HepG2 (cell line): ENCODE results near the gene PSMB2. TPM values are rescaled to one million over a fixed set of nuclear protein-coding genes. Genes with fewer than 3 reads are reported as not detected.

ENCODE experiments used
- AGO2 ChIP-seq: fragments of 200-400 bp; formaldehyde crosslinking; optimal IDR thresholded peaks from 2 replicates; pipeline ENCODE3; 2017; ENCODE audit warnings: mild to moderate bottlenecking, low read depth, low read length, moderate library complexity
- BRCA1 ChIP-seq: sonication (generic); formaldehyde crosslinking; IDR thresholded peaks from 2 replicates; pipeline ENCODE4 v1.4.0; 2020; ENCODE audit warnings: missing genetic modification reagents
- FOXK2 ChIP-seq: fragments of 450-650 bp; IDR thresholded peaks from 2 replicates; pipeline ENCODE4 v1.6.1; 2016
- HNF4G ChIP-seq, 2 experiments: sonication (generic) in 1 of 2; formaldehyde crosslinking in 1 of 2; IDR thresholded peaks; 2 replicates each; pipeline versions ENCODE4 v1.4.0 to v1.6.1; 2011 to 2020; ENCODE audit warnings: borderline replicate concordance in 2 of 2, low read depth in 2 of 2, mild to moderate bottlenecking in 2 of 2, low read length in 1 of 2, missing genetic modification reagents in 1 of 2, moderate library complexity in 1 of 2
- SNRNP70 ChIP-seq: fragments of 200-400 bp; formaldehyde crosslinking; IDR thresholded peaks from 2 replicates; pipeline ENCODE4 v1.6.1; 2017; ENCODE audit warnings: mild to moderate bottlenecking, low read depth, low read length, moderate library complexity
- WIZ ChIP-seq: sonication (generic); formaldehyde crosslinking; IDR thresholded peaks from 2 replicates; pipeline ENCODE4 v1.5.1; 2020; ENCODE audit warnings: mild to moderate bottlenecking, missing genetic modification reagents
- ZBTB20 ChIP-seq: sonication (generic); formaldehyde crosslinking; IDR thresholded peaks from 2 replicates; pipeline ENCODE4 v1.8.1; 2023; ENCODE audit warnings: missing genetic modification reagents, low read depth, mild to moderate bottlenecking, borderline replicate concordance
- ZNF543 ChIP-seq: sonication (generic); formaldehyde crosslinking; IDR thresholded peaks from 2 replicates; pipeline ENCODE4 v1.4.0; 2020; ENCODE audit warnings: mild to moderate bottlenecking, missing genetic modification reagents
- ZNF567 ChIP-seq: sonication (generic); formaldehyde crosslinking; IDR thresholded peaks from 2 replicates; pipeline ENCODE4 v1.8.1; 2023; ENCODE audit warnings: mild to moderate bottlenecking, missing genetic modification reagents, borderline replicate concordance
- ZNF629 ChIP-seq: sonication (generic); formaldehyde crosslinking; conservative IDR thresholded peaks from 2 replicates; pipeline ENCODE4 v1.5.0; 2020; ENCODE audit warnings: missing genetic modification reagents
- ZNF776 ChIP-seq: sonication (generic); formaldehyde crosslinking; IDR thresholded peaks from 2 replicates; pipeline ENCODE4 v1.4.0; 2020; ENCODE audit warnings: mild to moderate bottlenecking, missing genetic modification reagents
- ZSCAN25 ChIP-seq: sonication (generic); formaldehyde crosslinking; IDR thresholded peaks from 2 replicates; pipeline ENCODE4 v1.8.0; 2022; ENCODE audit warnings: mild to moderate bottlenecking, missing genetic modification reagents
- polyA plus RNA-seq, 8 experiments: library from polyadenylated mRNA; depleted of rRNA in 3 of 8; stranded (reverse) in 7 of 8; unstranded in 1 of 8; fragments of >200 nt; fragmentation: Illumina TruSeq in 4 of 8; extraction: Trizol in 4 of 8; gene quantifications; 2 replicates each; pipeline versions ENCODE4 v1.2.1 to v1.2.3, GENCODE V29; 2011 to 2016; ENCODE audit warnings: low read depth in 4 of 8, missing spikeins in 1 of 8, mixed read lengths in 1 of 8; ENCODE audit not compliant: insufficient read depth in 1 of 8
- total RNA-seq, 5 experiments: library from RNA; depleted of rRNA; stranded (reverse); fragments of >200 nt; fragmentation: Illumina TruSeq; extraction: Trizol; gene quantifications; 2 replicates each; pipeline ENCODE4 v1.2.3, GENCODE V29; 2016; ENCODE audit warnings: low read depth in 1 of 5
- TF ChIP-seq, protein P1 (sequence below): sonication (generic); formaldehyde crosslinking; IDR thresholded peaks from 2 replicates; pipeline ENCODE4 v1.5.1; 2020; ENCODE audit warnings: missing genetic modification reagents, mild to moderate bottlenecking, borderline replicate concordance
- TF ChIP-seq, protein P2 (sequence below), 2 experiments: sonication (generic) in 1 of 2; formaldehyde crosslinking in 1 of 2; IDR thresholded peaks; 2 replicates each; pipeline versions ENCODE4 v1.4.0 to v1.6.1; 2018 to 2020; ENCODE audit warnings: missing genetic modification reagents in 2 of 2, borderline replicate concordance in 1 of 2, low read depth in 1 of 2, mild to moderate bottlenecking in 1 of 2, missing biosample characterization in 1 of 2
- TF ChIP-seq, protein P3 (sequence below): sonication (generic); formaldehyde crosslinking; IDR thresholded peaks from 2 replicates; pipeline ENCODE4 v1.5.1; 2020; ENCODE audit warnings: mild to moderate bottlenecking, missing genetic modification reagents, moderate library complexity
- TF ChIP-seq, protein P4 (sequence below): sonication (generic); formaldehyde crosslinking; IDR thresholded peaks from 2 replicates; pipeline ENCODE4 v1.5.0; 2020; ENCODE audit warnings: missing genetic modification reagents
- TF ChIP-seq, protein P5 (sequence below): sonication (generic); formaldehyde crosslinking; IDR thresholded peaks from 2 replicates; pipeline ENCODE4 v1.8.0; 2022; ENCODE audit warnings: missing genetic modification reagents, mild to moderate bottlenecking, inconsistent platforms, borderline replicate concordance

Gene PSMB2
- total and polyA plus RNA-seq, 2 of the 13 experiments (the other 11 are each of a cell fraction or from before 2014, with no cell fraction given), result 60.6 to 62.2 TPM

DNA sequence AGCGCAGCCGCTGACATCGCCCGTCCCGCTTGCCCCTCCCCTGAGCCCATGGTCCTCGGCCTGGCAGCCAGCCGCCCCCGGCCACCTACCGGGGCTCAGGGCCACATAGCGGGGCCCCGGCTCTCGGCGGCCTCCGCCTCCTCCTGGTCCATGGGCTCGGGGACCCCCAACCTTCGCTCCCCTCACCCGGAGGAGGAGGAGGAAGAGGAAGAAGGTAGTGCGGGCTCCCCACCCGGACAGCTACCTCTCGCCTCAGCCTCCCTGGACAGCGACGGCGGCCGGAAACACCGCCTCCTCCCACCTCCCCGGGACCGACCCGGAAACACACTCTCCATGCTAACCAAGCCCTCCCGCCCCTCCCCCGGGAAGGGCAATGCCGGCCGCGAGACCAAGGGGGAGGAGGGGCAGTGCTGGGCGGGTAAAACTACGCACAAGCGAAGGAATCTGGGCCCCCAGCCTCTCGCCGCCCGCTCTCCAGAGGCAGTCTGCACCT lies 84.2 kb downstream of the PSMB2 start, which contains the start of gene KIAA0319L (continued):
- TF ChIP-seq, protein P1, sequence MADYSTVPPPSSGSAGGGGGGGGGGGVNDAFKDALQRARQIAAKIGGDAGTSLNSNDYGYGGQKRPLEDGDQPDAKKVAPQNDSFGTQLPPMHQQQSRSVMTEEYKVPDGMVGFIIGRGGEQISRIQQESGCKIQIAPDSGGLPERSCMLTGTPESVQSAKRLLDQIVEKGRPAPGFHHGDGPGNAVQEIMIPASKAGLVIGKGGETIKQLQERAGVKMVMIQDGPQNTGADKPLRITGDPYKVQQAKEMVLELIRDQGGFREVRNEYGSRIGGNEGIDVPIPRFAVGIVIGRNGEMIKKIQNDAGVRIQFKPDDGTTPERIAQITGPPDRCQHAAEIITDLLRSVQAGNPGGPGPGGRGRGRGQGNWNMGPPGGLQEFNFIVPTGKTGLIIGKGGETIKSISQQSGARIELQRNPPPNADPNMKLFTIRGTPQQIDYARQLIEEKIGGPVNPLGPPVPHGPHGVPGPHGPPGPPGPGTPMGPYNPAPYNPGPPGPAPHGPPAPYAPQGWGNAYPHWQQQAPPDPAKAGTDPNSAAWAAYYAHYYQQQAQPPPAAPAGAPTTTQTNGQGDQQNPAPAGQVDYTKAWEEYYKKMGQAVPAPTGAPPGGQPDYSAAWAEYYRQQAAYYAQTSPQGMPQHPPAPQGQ, result no peak
- TF ChIP-seq HNF4G (IDR thresholded peaks at IDR 0.05; ENCODE audit: borderline replicate concordance, low read depth, low read length) (no peak), HNF4G (CRISPR knock-in tag; IDR thresholded peaks at IDR 0.05; ENCODE audit: borderline replicate concordance, low read depth) (no peak), ZSCAN25 (CRISPR knock-in tag) (no peak; the same call in 1 of the 2 replicates), ZBTB20 (CRISPR knock-in tag) (no peak), AGO2 (peak; percentile 93), ZNF629 (CRISPR knock-in tag) (no peak), FOXK2 (no peak), SNRNP70 (no peak), ZNF543 (peak; percentile 73; the same call in 1 of the 2 replicates), BRCA1 (no peak), ZNF776 (CRISPR knock-in tag) (peak; percentile 31), ZNF567 (0 out of 2 replicates have a peak, but pooled peaks have one; percentile 24), WIZ (CRISPR knock-in tag) (no peak)
- TF ChIP-seq, protein P2, sequence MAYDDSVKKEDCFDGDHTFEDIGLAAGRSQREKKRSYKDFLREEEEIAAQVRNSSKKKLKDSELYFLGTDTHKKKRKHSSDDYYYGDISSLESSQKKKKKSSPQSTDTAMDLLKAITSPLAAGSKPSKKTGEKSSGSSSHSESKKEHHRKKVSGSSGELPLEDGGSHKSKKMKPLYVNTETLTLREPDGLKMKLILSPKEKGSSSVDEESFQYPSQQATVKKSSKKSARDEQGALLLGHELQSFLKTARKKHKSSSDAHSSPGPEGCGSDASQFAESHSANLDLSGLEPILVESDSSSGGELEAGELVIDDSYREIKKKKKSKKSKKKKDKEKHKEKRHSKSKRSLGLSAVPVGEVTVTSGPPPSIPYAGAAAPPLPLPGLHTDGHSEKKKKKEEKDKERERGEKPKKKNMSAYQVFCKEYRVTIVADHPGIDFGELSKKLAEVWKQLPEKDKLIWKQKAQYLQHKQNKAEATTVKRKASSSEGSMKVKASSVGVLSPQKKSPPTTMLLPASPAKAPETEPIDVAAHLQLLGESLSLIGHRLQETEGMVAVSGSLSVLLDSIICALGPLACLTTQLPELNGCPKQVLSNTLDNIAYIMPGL (CRISPR knock-in tag; IDR thresholded peaks at IDR 0.05; ENCODE audit: borderline replicate concordance in 1 of 2, low read depth in 1 of 2), result peak in 1 of 2 experiments; percentile 67; a peak in 2 of 4 replicates
- TF ChIP-seq, protein P3, sequence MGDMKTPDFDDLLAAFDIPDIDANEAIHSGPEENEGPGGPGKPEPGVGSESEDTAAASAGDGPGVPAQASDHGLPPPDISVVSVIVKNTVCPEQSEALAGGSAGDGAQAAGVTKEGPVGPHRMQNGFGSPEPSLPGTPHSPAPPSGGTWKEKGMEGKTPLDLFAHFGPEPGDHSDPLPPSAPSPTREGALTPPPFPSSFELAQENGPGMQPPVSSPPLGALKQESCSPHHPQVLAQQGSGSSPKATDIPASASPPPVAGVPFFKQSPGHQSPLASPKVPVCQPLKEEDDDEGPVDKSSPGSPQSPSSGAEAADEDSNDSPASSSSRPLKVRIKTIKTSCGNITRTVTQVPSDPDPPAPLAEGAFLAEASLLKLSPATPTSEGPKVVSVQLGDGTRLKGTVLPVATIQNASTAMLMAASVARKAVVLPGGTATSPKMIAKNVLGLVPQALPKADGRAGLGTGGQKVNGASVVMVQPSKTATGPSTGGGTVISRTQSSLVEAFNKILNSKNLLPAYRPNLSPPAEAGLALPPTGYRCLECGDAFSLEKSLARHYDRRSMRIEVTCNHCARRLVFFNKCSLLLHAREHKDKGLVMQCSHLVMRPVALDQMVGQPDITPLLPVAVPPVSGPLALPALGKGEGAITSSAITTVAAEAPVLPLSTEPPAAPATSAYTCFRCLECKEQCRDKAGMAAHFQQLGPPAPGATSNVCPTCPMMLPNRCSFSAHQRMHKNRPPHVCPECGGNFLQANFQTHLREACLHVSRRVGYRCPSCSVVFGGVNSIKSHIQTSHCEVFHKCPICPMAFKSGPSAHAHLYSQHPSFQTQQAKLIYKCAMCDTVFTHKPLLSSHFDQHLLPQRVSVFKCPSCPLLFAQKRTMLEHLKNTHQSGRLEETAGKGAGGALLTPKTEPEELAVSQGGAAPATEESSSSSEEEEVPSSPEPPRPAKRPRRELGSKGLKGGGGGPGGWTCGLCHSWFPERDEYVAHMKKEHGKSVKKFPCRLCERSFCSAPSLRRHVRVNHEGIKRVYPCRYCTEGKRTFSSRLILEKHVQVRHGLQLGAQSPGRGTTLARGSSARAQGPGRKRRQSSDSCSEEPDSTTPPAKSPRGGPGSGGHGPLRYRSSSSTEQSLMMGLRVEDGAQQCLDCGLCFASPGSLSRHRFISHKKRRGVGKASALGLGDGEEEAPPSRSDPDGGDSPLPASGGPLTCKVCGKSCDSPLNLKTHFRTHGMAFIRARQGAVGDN (CRISPR knock-in tag), result peak; percentile 88
- TF ChIP-seq, protein P4, sequence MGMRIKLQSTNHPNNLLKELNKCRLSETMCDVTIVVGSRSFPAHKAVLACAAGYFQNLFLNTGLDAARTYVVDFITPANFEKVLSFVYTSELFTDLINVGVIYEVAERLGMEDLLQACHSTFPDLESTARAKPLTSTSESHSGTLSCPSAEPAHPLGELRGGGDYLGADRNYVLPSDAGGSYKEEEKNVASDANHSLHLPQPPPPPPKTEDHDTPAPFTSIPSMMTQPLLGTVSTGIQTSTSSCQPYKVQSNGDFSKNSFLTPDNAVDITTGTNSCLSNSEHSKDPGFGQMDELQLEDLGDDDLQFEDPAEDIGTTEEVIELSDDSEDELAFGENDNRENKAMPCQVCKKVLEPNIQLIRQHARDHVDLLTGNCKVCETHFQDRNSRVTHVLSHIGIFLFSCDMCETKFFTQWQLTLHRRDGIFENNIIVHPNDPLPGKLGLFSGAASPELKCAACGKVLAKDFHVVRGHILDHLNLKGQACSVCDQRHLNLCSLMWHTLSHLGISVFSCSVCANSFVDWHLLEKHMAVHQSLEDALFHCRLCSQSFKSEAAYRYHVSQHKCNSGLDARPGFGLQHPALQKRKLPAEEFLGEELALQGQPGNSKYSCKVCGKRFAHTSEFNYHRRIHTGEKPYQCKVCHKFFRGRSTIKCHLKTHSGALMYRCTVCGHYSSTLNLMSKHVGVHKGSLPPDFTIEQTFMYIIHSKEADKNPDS, result 0 out of 2 replicates have a peak, but pooled peaks have one; percentile 46
- TF ChIP-seq, protein P5, sequence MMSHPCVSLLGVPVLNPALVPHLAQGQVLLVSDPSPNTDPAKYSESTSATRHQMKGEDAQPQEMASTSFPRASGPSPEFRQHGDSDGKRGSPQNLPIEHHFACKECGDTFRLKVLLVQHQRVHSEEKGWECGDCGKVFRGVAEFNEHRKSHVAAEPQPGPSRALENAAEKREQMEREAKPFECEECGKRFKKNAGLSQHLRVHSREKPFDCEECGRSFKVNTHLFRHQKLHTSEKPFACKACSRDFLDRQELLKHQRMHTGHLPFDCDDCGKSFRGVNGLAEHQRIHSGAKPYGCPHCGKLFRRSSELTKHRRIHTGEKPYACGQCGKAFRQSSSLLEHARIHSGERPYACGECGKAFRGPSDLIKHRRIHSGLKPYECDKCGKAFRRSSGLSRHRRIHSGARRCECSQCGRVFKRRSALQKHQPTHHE (CRISPR knock-in tag), result peak; percentile 40; the same call in 1 of the 2 replicates
